ENCODE results near the gene KRTAP12-2.

- TF ChIP-seq CTCF (IDR thresholded peaks at IDR 0.05): no peak
- no peak for TF ChIP-seq POLR2A (IDR thresholded peaks at IDR 0.05)
Measured at GRCh38 chr21:44697811-44698734, 31.3 kb upstream of the KRTAP12-2 start.
